SK-N-SH (cell line): ENCODE results near the gene DDX31.

Experiments
- EP300 ChIP-seq, 2 experiments: IDR thresholded peaks; 2 replicates each; pipeline versions ENCODE4 v1.4.0 to v1.6.1; 2012; ENCODE audit warnings: borderline replicate concordance in 1 of 2, low read depth in 1 of 2, low read length in 1 of 2
- GABPA ChIP-seq: IDR thresholded peaks from 2 replicates; pipeline ENCODE4 v1.4.0; 2012; ENCODE audit warnings: low read depth, mild to moderate bottlenecking
- NFIC ChIP-seq: IDR thresholded peaks from 2 replicates; pipeline ENCODE4 v1.4.0; 2012; ENCODE audit warnings: borderline replicate concordance
- POLR2AphosphoS5 ChIP-seq: IDR thresholded peaks from 2 replicates; pipeline ENCODE4 v1.6.1; 2012; ENCODE audit warnings: low read depth, low read length
- TEAD4 ChIP-seq: IDR thresholded peaks from 2 replicates; pipeline ENCODE4 v1.4.0; 2012; ENCODE audit warnings: mild to moderate bottlenecking, borderline replicate concordance; ENCODE audit not compliant: insufficient read depth
- TF ChIP-seq, protein P1 (sequence below): fragments of 200-600 bp; sonication (generic); IDR thresholded peaks from 2 replicates; pipeline ENCODE4 v1.6.1; 2017; ENCODE audit warnings: antibody characterized with exemption, mild to moderate bottlenecking, moderate library complexity
- TF ChIP-seq, protein P2 (sequence below): IDR thresholded peaks from 2 replicates; pipeline ENCODE4 v1.6.1; 2012; ENCODE audit warnings: mild to moderate bottlenecking, low read depth, low read length, moderate library complexity

DNA sequence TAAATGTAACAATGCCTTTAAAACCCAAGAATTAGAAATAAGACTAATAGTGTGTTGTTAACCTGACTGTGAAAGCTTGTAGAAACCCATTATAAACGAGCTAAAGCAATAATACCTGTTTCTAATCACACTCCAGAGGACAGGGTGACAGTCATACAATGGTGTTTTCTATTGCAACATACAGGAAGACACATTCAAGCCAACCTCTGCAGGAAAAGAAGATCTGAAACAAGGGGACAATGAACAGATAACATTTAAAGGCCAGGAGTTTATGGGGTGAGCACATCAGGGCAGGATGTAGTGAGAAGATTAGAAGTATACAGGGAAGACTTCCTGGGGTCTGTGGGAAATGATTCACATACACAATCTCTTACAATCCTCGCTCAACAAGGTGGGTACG is 73.6 kb downstream of the DDX31 start:
- TF ChIP-seq, protein P1, sequence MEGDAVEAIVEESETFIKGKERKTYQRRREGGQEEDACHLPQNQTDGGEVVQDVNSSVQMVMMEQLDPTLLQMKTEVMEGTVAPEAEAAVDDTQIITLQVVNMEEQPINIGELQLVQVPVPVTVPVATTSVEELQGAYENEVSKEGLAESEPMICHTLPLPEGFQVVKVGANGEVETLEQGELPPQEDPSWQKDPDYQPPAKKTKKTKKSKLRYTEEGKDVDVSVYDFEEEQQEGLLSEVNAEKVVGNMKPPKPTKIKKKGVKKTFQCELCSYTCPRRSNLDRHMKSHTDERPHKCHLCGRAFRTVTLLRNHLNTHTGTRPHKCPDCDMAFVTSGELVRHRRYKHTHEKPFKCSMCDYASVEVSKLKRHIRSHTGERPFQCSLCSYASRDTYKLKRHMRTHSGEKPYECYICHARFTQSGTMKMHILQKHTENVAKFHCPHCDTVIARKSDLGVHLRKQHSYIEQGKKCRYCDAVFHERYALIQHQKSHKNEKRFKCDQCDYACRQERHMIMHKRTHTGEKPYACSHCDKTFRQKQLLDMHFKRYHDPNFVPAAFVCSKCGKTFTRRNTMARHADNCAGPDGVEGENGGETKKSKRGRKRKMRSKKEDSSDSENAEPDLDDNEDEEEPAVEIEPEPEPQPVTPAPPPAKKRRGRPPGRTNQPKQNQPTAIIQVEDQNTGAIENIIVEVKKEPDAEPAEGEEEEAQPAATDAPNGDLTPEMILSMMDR = no peak
- TF ChIP-seq EP300 (IDR thresholded peaks at IDR 0.05; ENCODE audit: borderline replicate concordance in 1 of 2, low read depth in 1 of 2, low read length in 1 of 2) = no peak
- no peak for TF ChIP-seq NFIC
- no peak for TF ChIP-seq GABPA
- TF ChIP-seq TEAD4 = no peak
- TF ChIP-seq, protein P2, sequence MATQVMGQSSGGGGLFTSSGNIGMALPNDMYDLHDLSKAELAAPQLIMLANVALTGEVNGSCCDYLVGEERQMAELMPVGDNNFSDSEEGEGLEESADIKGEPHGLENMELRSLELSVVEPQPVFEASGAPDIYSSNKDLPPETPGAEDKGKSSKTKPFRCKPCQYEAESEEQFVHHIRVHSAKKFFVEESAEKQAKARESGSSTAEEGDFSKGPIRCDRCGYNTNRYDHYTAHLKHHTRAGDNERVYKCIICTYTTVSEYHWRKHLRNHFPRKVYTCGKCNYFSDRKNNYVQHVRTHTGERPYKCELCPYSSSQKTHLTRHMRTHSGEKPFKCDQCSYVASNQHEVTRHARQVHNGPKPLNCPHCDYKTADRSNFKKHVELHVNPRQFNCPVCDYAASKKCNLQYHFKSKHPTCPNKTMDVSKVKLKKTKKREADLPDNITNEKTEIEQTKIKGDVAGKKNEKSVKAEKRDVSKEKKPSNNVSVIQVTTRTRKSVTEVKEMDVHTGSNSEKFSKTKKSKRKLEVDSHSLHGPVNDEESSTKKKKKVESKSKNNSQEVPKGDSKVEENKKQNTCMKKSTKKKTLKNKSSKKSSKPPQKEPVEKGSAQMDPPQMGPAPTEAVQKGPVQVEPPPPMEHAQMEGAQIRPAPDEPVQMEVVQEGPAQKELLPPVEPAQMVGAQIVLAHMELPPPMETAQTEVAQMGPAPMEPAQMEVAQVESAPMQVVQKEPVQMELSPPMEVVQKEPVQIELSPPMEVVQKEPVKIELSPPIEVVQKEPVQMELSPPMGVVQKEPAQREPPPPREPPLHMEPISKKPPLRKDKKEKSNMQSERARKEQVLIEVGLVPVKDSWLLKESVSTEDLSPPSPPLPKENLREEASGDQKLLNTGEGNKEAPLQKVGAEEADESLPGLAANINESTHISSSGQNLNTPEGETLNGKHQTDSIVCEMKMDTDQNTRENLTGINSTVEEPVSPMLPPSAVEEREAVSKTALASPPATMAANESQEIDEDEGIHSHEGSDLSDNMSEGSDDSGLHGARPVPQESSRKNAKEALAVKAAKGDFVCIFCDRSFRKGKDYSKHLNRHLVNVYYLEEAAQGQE = no peak
- TF ChIP-seq POLR2AphosphoS5 = no peak
